Activated CD4-positive, CD25-positive, alpha-beta regulatory T cell treated with anti-CD3 and anti-CD28 coated beads, Interleukin-2, amount 50 U/mL, for 72 hours (primary cell): ENCODE data around the gene ERC2.
"Not testable (repeated sequence)": the region's sequence is repeated elsewhere in the genome, so short reads cannot be mapped to it uniquely, and the experiment has no call there.

Experiments used
- DNase-seq: peaks from one replicate; pipeline ENCODE4 v3.0.0; 2021

ERC2 gene

DNA sequence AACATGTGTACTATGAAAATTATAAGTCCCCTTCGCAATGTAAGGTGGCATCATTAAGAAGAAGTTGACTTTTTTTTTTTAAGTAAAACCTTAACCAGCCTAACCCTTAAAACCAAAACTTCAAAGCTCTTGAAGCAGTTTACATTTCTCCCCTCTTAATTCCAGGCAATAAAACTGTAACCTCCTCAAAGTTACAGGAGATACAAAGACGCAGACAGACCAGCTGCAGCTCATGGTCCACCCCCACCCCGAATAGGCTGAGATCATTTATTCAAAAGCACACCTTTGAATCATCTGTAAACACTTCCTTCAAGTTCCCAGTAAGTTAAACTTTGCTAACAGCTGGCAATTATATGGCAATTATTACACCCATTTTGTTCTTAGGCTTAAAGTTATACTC, 414.5 kb downstream of the ERC2 start:
- no peak for DNase-seq

- no peak for DNase-seq
Observed at GRCh38 chr3:56052188-56052587, 416.1 kb downstream of the ERC2 start.

DNA sequence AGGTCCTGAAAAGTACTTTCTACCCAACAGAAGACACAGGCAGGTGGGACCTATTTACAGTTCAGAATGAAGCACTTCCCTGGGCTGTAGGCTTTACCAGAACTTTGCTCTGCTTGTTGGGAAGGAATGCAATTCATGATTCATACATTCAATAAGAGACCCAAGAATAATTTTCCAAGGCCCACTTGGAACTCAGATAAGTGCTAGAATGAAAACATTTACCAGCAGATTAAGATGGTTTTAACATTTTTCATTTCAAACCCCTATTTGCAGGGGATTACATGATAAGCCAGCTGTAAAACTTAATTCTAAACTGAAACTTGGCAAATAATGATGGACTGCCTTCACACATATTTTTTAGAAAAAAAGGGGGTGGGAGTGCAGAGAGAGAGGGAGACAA, 417.2 kb downstream of the ERC2 start:
- no peak for DNase-seq

DNA sequence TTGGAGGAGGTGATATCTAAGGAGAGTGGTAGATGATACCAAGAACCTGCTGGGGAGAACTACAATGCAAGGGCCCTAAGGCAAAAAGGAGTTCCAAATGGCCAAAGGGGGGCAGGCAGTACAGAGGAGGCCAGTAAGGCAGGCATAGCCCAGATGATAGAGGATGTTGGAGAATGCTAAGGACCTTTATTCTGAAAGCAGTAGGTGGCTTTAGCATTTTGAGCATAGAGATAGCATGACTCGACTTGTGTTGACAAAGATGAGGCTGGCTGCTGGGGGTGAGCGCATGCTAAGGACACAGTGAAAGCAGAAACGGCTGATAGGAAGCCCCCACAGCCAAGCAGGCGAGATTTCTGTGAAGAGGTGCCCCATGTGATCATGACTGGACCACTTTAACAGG, 419.3 kb downstream of the ERC2 start:
- DNase-seq = no peak

GRCh38 chr3:56048331-56048730, 419.9 kb downstream of the ERC2 start:
- no peak for DNase-seq

- no peak for DNase-seq
Observed at GRCh38 chr3:56042326-56042951, 425.8 kb downstream of the ERC2 start.

GRCh38 chr3:56025326-56025725, 442.9 kb downstream of the ERC2 start:
- no peak for DNase-seq

DNA sequence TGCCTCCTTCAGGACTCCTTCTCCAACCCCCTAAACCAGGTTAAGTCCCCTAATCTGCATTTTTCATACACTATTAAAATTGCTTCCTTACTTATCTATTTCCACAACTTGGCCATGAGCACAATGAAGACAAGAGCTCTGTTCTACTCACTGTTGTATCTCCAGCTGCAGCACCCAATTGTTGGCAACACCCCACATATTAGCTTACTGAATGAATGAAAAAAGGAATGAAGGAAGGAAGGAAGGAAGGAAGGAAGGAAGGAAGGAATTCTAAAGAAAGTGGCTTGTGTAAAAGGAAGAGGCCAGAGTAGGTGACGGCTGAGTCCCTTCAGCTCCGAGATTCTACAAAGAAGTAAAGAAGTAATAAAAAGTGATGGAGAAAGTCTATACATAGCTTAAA, 444.7 kb downstream of the ERC2 start:
- no peak for DNase-seq

DNA sequence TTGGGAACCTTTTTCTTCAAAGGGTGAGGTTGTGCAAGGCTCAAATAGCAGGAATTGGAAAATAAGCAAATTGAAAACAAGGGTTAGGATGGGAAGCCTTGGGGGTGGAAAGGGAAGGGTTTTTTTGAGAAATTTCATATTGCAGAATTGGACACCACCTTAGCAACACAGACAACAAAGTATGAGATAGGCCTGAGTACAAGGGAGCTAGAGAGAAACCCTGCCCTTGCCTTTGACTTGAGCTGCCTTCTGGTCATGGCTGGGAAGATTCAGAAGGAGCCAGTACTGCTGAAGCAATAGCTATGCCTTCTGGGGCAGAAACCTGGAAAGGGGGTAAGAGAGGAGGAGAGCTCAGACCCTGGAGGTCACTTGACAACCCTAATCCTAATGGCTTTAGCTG, 445.6 kb downstream of the ERC2 start:
- DNase-seq = no peak

DNA sequence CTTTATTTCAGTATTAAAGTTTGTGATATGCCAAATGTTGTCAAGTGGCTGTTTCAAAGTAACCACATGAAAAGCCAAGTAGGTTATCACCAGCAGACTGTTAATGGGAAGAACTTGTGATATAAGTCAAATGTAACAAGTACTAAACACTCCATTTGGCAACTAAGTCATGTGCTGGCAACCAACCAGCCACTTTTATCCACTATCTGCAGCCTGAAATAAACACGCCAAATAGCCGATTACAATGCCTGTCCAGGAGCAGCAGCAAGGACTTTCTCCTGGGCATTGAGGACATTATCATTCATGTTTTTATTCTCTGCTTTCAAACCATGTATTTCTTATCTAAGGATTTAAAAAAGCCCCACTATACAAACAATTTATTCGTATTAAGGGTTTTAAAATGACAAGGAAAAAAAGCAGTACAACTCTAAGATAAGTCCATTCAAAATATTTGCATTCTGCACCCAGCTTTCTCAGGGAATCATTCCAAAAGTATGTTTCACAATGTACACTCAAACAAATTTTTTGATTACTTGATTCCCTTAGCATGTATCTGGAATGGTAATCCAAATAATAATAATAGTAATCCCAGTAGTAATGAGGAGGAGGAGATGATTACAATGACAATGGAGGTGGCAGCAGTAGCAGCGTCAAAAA, 448.6 kb downstream of the ERC2 start:
- no peak for DNase-seq

GRCh38 chr3:56015374-56015773, 452.9 kb downstream of the ERC2 start:
- DNase-seq = not testable (repeated sequence)

- DNase-seq = no peak
Observed at GRCh38 chr3:56012721-56013120, 455.5 kb downstream of the ERC2 start.

- no peak for DNase-seq
Observed at GRCh38 chr3:56005196-56005805, 463.0 kb downstream of the ERC2 start.

DNA sequence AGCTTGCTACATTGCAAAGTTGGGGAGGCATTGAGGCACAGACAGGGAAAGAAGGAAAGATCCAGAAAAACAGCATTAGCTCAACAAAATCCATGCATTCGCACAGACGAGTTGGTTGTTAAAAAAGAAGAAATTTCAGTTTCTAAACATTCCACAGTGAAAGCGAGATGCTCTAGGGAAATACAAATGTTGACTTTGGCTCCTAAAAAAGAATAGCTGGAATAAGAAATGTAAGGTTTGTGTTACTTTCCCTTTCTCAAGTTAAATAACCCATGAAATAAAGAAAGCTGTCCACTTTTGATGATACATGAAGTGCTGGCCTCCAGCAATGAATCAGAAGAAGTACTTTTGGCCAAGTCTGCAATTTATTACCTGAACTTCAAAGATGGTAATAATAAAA, 465.1 kb downstream of the ERC2 start:
- no peak for DNase-seq

DNA sequence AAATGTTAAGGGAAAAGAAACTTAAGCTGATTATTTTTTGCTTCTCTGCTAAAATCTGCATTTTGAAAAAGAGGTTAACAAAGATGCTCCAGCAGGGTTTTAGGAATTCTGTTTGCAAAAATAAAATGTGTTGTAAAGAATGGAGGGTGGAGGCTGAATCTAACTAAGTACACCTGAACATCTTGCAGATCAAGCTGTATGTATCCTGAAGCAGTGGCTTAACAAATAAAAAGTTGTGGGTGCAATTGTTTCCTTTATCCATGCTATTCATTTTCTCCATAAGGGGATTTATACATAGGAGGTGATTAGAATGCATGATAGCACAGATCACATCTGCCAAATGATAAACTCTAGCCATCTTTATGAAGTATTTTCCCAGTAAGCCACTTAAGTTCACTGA, 466.3 kb downstream of the ERC2 start:
- DNase-seq = no peak

- DNase-seq = no peak
Observed at GRCh38 chr3:56001537-56001936, 466.7 kb downstream of the ERC2 start.

GRCh38 chr3:55989366-55989765, 478.9 kb downstream of the ERC2 start:
- no peak for DNase-seq

GRCh38 chr3:55988905-55989304, 479.4 kb downstream of the ERC2 start:
- no peak for DNase-seq

DNA sequence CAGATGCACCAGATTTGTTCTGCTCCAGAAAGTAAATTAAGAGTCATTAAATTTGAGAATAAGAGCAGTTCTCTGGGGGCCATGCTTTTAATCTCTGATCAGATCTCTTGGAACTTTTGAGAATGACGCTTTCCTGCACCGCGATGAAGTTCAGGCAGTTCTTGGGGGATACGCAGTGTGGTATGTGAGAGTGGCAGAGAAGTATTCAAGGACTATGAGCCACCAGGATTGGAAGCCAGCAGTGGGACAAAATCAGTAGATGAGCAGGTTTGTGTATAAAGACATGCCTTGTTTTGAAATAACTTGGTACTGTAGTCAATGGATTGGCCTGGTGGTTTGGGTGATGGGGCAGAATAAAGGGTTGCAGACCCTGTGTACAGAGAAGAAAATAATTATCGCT, 483.6 kb downstream of the ERC2 start:
- no peak for DNase-seq

DNA sequence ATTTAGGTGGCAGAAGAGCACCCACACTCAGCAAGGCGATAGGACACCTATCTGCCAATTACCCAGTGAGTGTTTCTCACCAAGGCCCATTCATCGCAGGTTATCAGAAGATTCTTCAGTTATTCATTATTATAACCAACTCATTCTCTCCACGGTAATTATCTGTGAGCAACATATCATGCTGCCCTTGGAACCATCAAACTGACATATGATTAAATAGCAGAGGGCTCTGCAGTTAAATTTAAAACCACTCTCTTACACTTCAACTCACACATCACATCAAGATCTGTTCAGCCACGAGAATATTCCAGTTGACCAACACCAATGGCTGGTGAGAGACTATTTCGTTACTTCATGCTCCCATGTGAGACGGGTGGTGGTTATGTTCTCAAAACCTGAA, 489.3 kb downstream of the ERC2 start:
- no peak for DNase-seq

GRCh38 chr3:55974421-55975165, 493.7 kb downstream of the ERC2 start:
- no peak for DNase-seq

DNA sequence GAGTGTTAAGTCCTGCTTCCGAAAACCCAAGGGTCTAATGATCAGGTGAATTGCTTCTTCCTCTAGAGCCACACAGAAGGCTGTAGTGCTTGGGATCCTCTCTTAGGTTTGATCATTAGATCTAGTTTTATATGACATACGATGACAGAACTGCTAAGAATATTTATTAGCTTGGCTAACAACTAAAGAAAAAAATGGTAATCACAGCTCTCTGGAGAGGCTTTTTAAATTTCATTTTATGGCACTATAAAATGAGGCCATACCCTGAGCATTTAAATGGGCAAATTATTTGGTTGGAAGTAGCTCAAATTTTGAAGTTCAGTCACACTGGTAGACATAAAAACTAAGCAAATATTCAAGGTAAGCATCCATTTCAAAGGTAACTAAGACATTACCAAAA, 498.6 kb downstream of the ERC2 start:
- DNase-seq = no peak

- DNase-seq = no peak
Observed at GRCh38 chr3:55968331-55968730, 499.9 kb downstream of the ERC2 start.

DNA sequence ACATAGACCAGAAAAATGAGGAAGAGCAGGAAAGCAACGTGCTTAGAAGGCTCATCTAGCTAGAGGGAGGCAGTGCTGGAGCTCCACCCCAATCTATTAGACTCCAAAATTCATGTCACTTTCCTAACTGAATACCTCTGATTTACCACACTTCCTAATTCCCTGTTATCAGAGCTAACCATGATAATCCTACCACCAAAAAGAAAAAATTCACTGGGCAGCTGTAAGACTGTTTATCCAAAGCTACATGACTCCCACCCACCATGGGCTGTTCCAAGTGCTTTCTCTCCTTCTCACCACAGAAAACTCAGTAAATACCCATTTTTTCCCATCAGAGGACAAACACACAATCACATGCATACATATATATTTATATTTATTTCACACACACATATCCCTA, 501.7 kb downstream of the ERC2 start:
- no peak for DNase-seq
